ENCODE results near the gene SPRYD7. TPM values are rescaled to one million over a fixed set of nuclear protein-coding genes. Genes with fewer than 3 reads are reported as not detected.

Gene SPRYD7
- total and polyA plus RNA-seq, 2 of the 8 experiments (the other 6 are each of a cell fraction or from before 2014, with no cell fraction given), result 1.1 to 3.1 TPM

- no peak overlapping the region for H2BK120ac ChIP-seq (replicated peaks; ENCODE audit: low read depth, low read length)
- H2BK15ac ChIP-seq (ENCODE audit: low read length), result no peak overlapping the region
- H3K14ac ChIP-seq (ENCODE audit: insufficient read length), result no peak overlapping the region
- POLR2A ChIA-PET (ENCODE audit: partially characterized antibody), result interaction anchor here (0.6 kb wide), 1 partner anchor 10 kb away, joined by 3 read pairs; no protein-coding TSS in a partner anchor
- H3K9ac ChIP-seq (replicated peaks in 1 of 4; ENCODE audit: extremely low read depth in 1 of 4, low read depth in 3 of 4, low read length in 3 of 4), result no peak overlapping the region
- H3K23ac ChIP-seq (ENCODE audit: insufficient read length), result no peak overlapping the region
- H2BK5ac ChIP-seq (ENCODE audit: low read depth, low read length), result no peak overlapping the region
- H2AK5ac ChIP-seq (ENCODE audit: low read depth, low read length), result no peak overlapping the region
- H3K79me2 ChIP-seq (ENCODE audit: control insufficient read depth in 1 of 2, insufficient read depth in 2 of 2, low read length in 2 of 2), result no peaks in the 10 kb centered on the region
- no peak overlapping the region for H2BK12ac ChIP-seq (ENCODE audit: low read depth, low read length)
- no peak overlapping the region for H3K27ac ChIP-seq (ENCODE audit: low read depth, low read length)
- no peak overlapping the region for H3K18ac ChIP-seq (ENCODE audit: extremely low read depth, low read length)
- TF ChIP-seq CBX8 (IDR thresholded peaks at IDR 0.05; ENCODE audit: borderline replicate concordance, low read depth, low read length) (no peak), CBX5 (IDR thresholded peaks at IDR 0.05; ENCODE audit: low read depth, low read length) (no peak)
- no peak for DNase-seq (ENCODE audit: low read depth in 1 of 2, low spot score in 2 of 2)
- H3K4me1 ChIP-seq (replicated peaks in 1 of 4; ENCODE audit: control insufficient read depth in 3 of 4, insufficient read depth in 4 of 4, low read length in 3 of 4), result no peaks in the 10 kb centered on the region
- no peak overlapping the region for H4K8ac ChIP-seq (ENCODE audit: extremely low read depth, insufficient read depth, low read length)
- H3K4ac ChIP-seq (replicated peaks; ENCODE audit: insufficient read length, low read depth, low read length), result no peak overlapping the region
- H3K36me3 ChIP-seq (ENCODE audit: control insufficient read depth in 2 of 4, insufficient read depth in 4 of 4, low read length in 3 of 4), result no peaks in the 10 kb centered on the region
- H4K91ac ChIP-seq (replicated peaks; ENCODE audit: insufficient read length, low read length), result no peak overlapping the region
- no peaks in the 10 kb centered on the region for H3K23me2 ChIP-seq (ENCODE audit: low read depth, low read length)
- no peak overlapping the region for H3K4me3 ChIP-seq (ENCODE audit: extremely low read depth in 1 of 4, insufficient read depth in 2 of 4, low read depth in 3 of 4, low read length in 4 of 4)
- no peaks in the 10 kb centered on the region for H3K79me1 ChIP-seq (ENCODE audit: low read depth, low read length)
- H4K20me1 ChIP-seq (replicated peaks in 1 of 2; ENCODE audit: control insufficient read depth in 1 of 2, insufficient read depth in 2 of 2, low read length in 2 of 2), result no peaks in the 10 kb centered on the region
- no peaks in the 10 kb centered on the region for H3K27me3 ChIP-seq (replicated peaks in 1 of 4; ENCODE audit: control insufficient read depth in 3 of 4, extremely low read depth in 1 of 4, insufficient read depth in 3 of 4, low read length in 3 of 4)
- WGBS, 2 experiments (ENCODE audit: extremely low coverage in 1 of 2, insufficient coverage in 1 of 2, insufficient read length in 1 of 2, insufficient replicate concordance in 2 of 2, low coverage in 1 of 2, low lambda C conversion rate in 2 of 2, missing lambda C conversion rate in 1 of 2), result 78% methylated on average over 2 of the region's 2 CpGs; no CpG with 5 or more reads in 1 of the 2 experiments
- H2AFZ ChIP-seq (ENCODE audit: low read length), result no peak overlapping the region
- no peak overlapping the region for H3K56ac ChIP-seq (replicated peaks; ENCODE audit: insufficient read length, low read depth, low read length)
- H4K5ac ChIP-seq (ENCODE audit: insufficient read length, low read depth, low read length), result no peak overlapping the region
- CTCF ChIA-PET (ENCODE audit: partially characterized antibody), result interaction anchor here (0.6 to 10.2 kb wide), 3 partner anchors 9 to 947 kb away, joined by 3 to 72 read pairs (median 4); no protein-coding TSS in a partner anchor
- H3K9me3 ChIP-seq (ENCODE audit: insufficient read depth in 2 of 2, low read depth in 1 of 2, low read length in 1 of 2), result no peaks in the 10 kb centered on the region
- FAIRE-seq, result no peak
- no peak overlapping the region for H3K4me2 ChIP-seq (ENCODE audit: insufficient read depth in 1 of 2, low read depth in 2 of 2, low read length in 2 of 2)
- H2BK20ac ChIP-seq (ENCODE audit: low read length), result no peak overlapping the region
Observed at GRCh38 chr13:49985129-49985528, 49.0 kb upstream of the SPRYD7 start.

Data from H1 (cell line).